H1 (cell line): ENCODE measurements around the gene PLXDC2. TPM values are rescaled to one million over a fixed set of nuclear protein-coding genes. Genes with fewer than 3 reads are reported as not detected.

Experiments
- CTCF ChIA-PET: fragments of 300-600 bp; sonication (Branson Sonifier 250); formaldehyde crosslinking; loops from one replicate; lab custom pipeline; 2021; ENCODE audit not compliant: partially characterized antibody; lab: Charles Lee
- POLR2A ChIA-PET: fragments of 300-600 bp; sonication (Branson Sonifier 250); formaldehyde crosslinking; loops from one replicate; lab custom pipeline; 2021; ENCODE audit warnings: inconsistent platforms; ENCODE audit not compliant: partially characterized antibody; lab: Charles Lee
- DNase-seq, 2 experiments: peaks; one replicate each; pipeline versions ENCODE4 v3.0.0 to v3.0.0-alpha.2; 2010 to 2022; ENCODE audit warnings: low spot score in 2 of 2, low read depth in 1 of 2, mixed read lengths in 1 of 2
- FAIRE-seq: peaks from 2 replicates; lab custom pipeline; 2011; peaks lifted over from hg19 to GRCh38; lab: Jason Lieb, UNC
- H2AFZ ChIP-seq: 2 replicates; pipeline ENCODE4 v1.8.1; 2012; ENCODE audit warnings: low read length, inconsistent platforms
- H2AK5ac ChIP-seq: 2 replicates; pipeline ENCODE4 v1.6.1; 2013; ENCODE audit warnings: low read depth, low read length
- H2BK120ac ChIP-seq: replicated peaks from 2 replicates; pipeline ENCODE3; 2013; ENCODE audit warnings: low read depth, low read length, inconsistent platforms
- H2BK12ac ChIP-seq: 2 replicates; pipeline ENCODE4 v1.6.1; 2013; ENCODE audit warnings: low read depth, low read length
- H2BK15ac ChIP-seq: 2 replicates; pipeline ENCODE4 v1.6.1; 2013; ENCODE audit warnings: low read length
- H2BK20ac ChIP-seq: 2 replicates; pipeline ENCODE4 v1.6.1; 2013; ENCODE audit warnings: low read length
- H2BK5ac ChIP-seq: 2 replicates; pipeline ENCODE4 v1.6.1; 2013; ENCODE audit warnings: low read depth, low read length
- H3K14ac ChIP-seq: 2 replicates; pipeline ENCODE4 v1.6.1; 2013; ENCODE audit warnings: inconsistent platforms; ENCODE audit not compliant: insufficient read length
- H3K18ac ChIP-seq: 2 replicates; pipeline ENCODE4 v1.6.1; 2013; ENCODE audit warnings: low read length; ENCODE audit errors: extremely low read depth
- H3K23ac ChIP-seq: 2 replicates; pipeline ENCODE4 v1.6.1; 2013; ENCODE audit warnings: inconsistent platforms; ENCODE audit not compliant: insufficient read length
- H3K23me2 ChIP-seq: 2 replicates; pipeline ENCODE4 v1.6.1; 2013; ENCODE audit warnings: low read depth, low read length
- H3K27ac ChIP-seq: 2 replicates; pipeline ENCODE4 v1.6.1; 2011; ENCODE audit warnings: low read depth, low read length, inconsistent platforms
- H3K27me3 ChIP-seq, 4 experiments: replicated peaks in 1 of 4; 1 replicate in 1 of 4; 2 replicates in 3 of 4; pipeline versions ENCODE4 v1.6.1 to v1.8.1; 2011 to 2013; ENCODE audit warnings: low read length in 3 of 4, mild to moderate bottlenecking in 3 of 4, inconsistent platforms in 2 of 4, mixed read lengths in 2 of 4, moderate library complexity in 1 of 4; ENCODE audit not compliant: control insufficient read depth in 3 of 4, insufficient read depth in 3 of 4; ENCODE audit errors: extremely low read depth in 1 of 4
- H3K36me3 ChIP-seq, 4 experiments: 2 replicates each; pipeline versions ENCODE4 v1.6.1 to v1.8.1; 2011 to 2013; ENCODE audit warnings: mild to moderate bottlenecking in 4 of 4, low read length in 3 of 4, moderate library complexity in 2 of 4, control low read depth in 1 of 4, inconsistent platforms in 1 of 4; ENCODE audit not compliant: insufficient read depth in 4 of 4, control insufficient read depth in 2 of 4
- H3K4ac ChIP-seq: replicated peaks from 2 replicates; pipeline ENCODE3; 2013; ENCODE audit warnings: low read length, low read depth, mixed read lengths, inconsistent platforms; ENCODE audit not compliant: insufficient read length
- H3K4me1 ChIP-seq, 4 experiments: replicated peaks in 1 of 4; 1 replicate in 1 of 4; 2 replicates in 3 of 4; pipeline versions ENCODE4 v1.6.1 to v1.8.1; 2011 to 2013; ENCODE audit warnings: low read length in 3 of 4, inconsistent platforms in 2 of 4, mixed read lengths in 1 of 4; ENCODE audit not compliant: insufficient read depth in 4 of 4, control insufficient read depth in 3 of 4
- H3K4me2 ChIP-seq, 2 experiments: 2 replicates each; pipeline versions ENCODE4 v1.6.1 to v1.8.1; 2011 to 2013; ENCODE audit warnings: low read depth in 2 of 2, low read length in 2 of 2, control low read depth in 1 of 2, inconsistent platforms in 1 of 2, mild to moderate bottlenecking in 1 of 2; ENCODE audit not compliant: insufficient read depth in 1 of 2
- H3K4me3 ChIP-seq, 4 experiments: fragments of 200-600, 300-600 bp in 1 of 4; sonication (generic), shearing (Covaris generic), sonication (Bioruptor Twin) in 1 of 4; 2 replicates each; pipeline versions ENCODE4 v1.5.1 to v1.8.1; 2011 to 2016; ENCODE audit warnings: low read length in 4 of 4, low read depth in 3 of 4, control low read depth in 2 of 4, inconsistent platforms in 2 of 4, mild to moderate bottlenecking in 2 of 4, mixed read lengths in 1 of 4, moderate library complexity in 1 of 4; ENCODE audit not compliant: insufficient read depth in 2 of 4; ENCODE audit errors: extremely low read depth in 1 of 4
- H3K56ac ChIP-seq: replicated peaks from 2 replicates; pipeline ENCODE3; 2013; ENCODE audit warnings: low read depth, mild to moderate bottlenecking, mixed read lengths, low read length, inconsistent platforms; ENCODE audit not compliant: insufficient read length
- H3K79me1 ChIP-seq: 2 replicates; pipeline ENCODE4 v1.6.1; 2013; ENCODE audit warnings: low read depth, low read length, control low read depth
- H3K79me2 ChIP-seq, 2 experiments: 2 replicates each; pipeline versions ENCODE4 v1.6.1 to v1.8.1; 2012 to 2013; ENCODE audit warnings: low read length in 2 of 2, mild to moderate bottlenecking in 2 of 2, inconsistent platforms in 1 of 2; ENCODE audit not compliant: insufficient read depth in 2 of 2, control insufficient read depth in 1 of 2
- H3K9ac ChIP-seq, 4 experiments: replicated peaks in 1 of 4; 1 replicate in 1 of 4; 2 replicates in 3 of 4; pipeline versions ENCODE4 v1.6.1 to v1.8.1; 2011 to 2013; ENCODE audit warnings: low read depth in 3 of 4, low read length in 3 of 4, control low read depth in 2 of 4, mild to moderate bottlenecking in 2 of 4, moderate library complexity in 2 of 4, inconsistent platforms in 1 of 4; ENCODE audit errors: extremely low read depth in 1 of 4
- H3K9me3 ChIP-seq, 2 experiments: 2 replicates each; pipeline versions ENCODE4 v1.6.1 to v1.8.1; 2012 to 2013; ENCODE audit warnings: mild to moderate bottlenecking in 2 of 2, moderate library complexity in 2 of 2, control low read depth in 1 of 2, inconsistent platforms in 1 of 2, low read depth in 1 of 2, low read length in 1 of 2, mixed read lengths in 1 of 2; ENCODE audit not compliant: insufficient read depth in 2 of 2
- H4K20me1 ChIP-seq, 2 experiments: replicated peaks in 1 of 2; 2 replicates each; pipeline versions ENCODE3 to v1.8.1; 2011 to 2013; ENCODE audit warnings: inconsistent platforms in 2 of 2, low read length in 2 of 2, mild to moderate bottlenecking in 1 of 2; ENCODE audit not compliant: insufficient read depth in 2 of 2, control insufficient read depth in 1 of 2
- H4K5ac ChIP-seq: 2 replicates; pipeline ENCODE4 v1.6.1; 2013; ENCODE audit warnings: low read length, low read depth, mixed read lengths, inconsistent platforms; ENCODE audit not compliant: insufficient read length
- H4K8ac ChIP-seq: 2 replicates; pipeline ENCODE4 v1.8.0; 2013; ENCODE audit warnings: mild to moderate bottlenecking, moderate library complexity, low read length, inconsistent platforms; ENCODE audit not compliant: insufficient read depth; ENCODE audit errors: extremely low read depth
- H4K91ac ChIP-seq: replicated peaks from 2 replicates; pipeline ENCODE3; 2013; ENCODE audit warnings: low read length, mixed read lengths, inconsistent platforms; ENCODE audit not compliant: insufficient read length
- CBX8 ChIP-seq: fragments of 300-800, 300-1000 bp; sonication (generic); IDR thresholded peaks from 2 replicates; pipeline ENCODE4 v1.7.1; 2016; ENCODE audit warnings: low read depth, low read length, borderline replicate concordance
- CEBPB ChIP-seq: IDR thresholded peaks from 2 replicates; pipeline ENCODE4 v1.6.1; 2012; ENCODE audit warnings: low read depth, low read length
- KDM5A ChIP-seq: fragments of 200-600 bp; IDR thresholded peaks from 2 replicates; pipeline ENCODE4 v1.7.1; 2012; ENCODE audit warnings: mild to moderate bottlenecking, low read length, inconsistent platforms, mixed read lengths
- SIRT6 ChIP-seq: IDR thresholded peaks from one replicate; pipeline ENCODE4 v1.7.1; 2012; ENCODE audit warnings: low read length, inconsistent platforms
- WGBS, 2 experiments: shearing (Covaris generic) in 1 of 2; methylation state at CpG; one replicate each; pipeline versions ENCODE4 v1.1.6 to v1.1.7; 2013 to 2015; ENCODE audit warnings: low lambda C conversion rate in 2 of 2, mixed read lengths in 2 of 2, inconsistent platforms in 1 of 2, low coverage in 1 of 2, missing lambda C conversion rate in 1 of 2; ENCODE audit not compliant: insufficient replicate concordance in 2 of 2, insufficient coverage in 1 of 2, insufficient read length in 1 of 2; ENCODE audit errors: extremely low coverage in 1 of 2, missing lambda C conversion rate in 1 of 2; 5-methylcytosine and 5-hydroxymethylcytosine counted together
- polyA plus RNA-seq, 7 experiments: library from polyadenylated mRNA; depleted of rRNA in 3 of 7; stranded (reverse) in 5 of 7; unstranded in 2 of 7; fragments of >200 nt in 5 of 7; fragments of 200-250 nt in 2 of 7; gene quantifications; 1 replicate in 5 of 7; 2 replicates in 1 of 7; 4 replicates in 1 of 7; pipeline versions ENCODE4 v1.2.1 to v1.2.3, GENCODE V29; 2011 to 2013; ENCODE audit warnings: missing spikeins in 2 of 7, mixed read lengths in 2 of 7
- total RNA-seq: library from RNA; stranded (reverse); fragmentation: NEBNext Ultra II Directional; extraction: Animal tissue kit (Norgen Biotek cat#: 25700); gene quantifications from 2 replicates; pipeline ENCODE4 v1.2.1, GENCODE V29; 2021

Gene PLXDC2
- total and polyA plus RNA-seq, 2 of the 8 experiments (the other 6 are each of a cell fraction or from before 2014, with no cell fraction given) = 23.0 to 40.5 TPM

DNA sequence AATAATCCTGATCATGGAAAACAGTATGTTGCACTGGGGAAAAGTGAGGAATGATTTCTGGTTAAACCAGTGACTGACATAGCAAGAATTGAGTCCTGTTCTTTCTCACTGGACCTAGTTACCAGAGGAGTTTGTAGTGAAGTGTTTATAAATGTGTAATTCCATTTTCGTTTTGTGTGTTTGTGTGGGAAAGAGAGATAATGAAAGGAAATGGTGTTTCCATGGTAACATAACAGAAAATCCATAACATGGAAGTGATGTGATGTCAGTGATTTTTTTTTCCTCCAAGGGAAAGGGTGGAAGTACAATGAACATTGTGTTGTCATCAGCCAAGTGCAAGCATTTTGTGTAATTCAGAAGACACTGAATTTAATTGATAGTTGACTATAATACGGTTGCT lies 283.9 kb downstream of the PLXDC2 start:
- FAIRE-seq = no peak
- no peak overlapping the region for H3K27ac ChIP-seq

More for the DNA sequence above, 283.9 kb downstream of the PLXDC2 start:
- no peak overlapping the region for H3K4ac ChIP-seq
- no peaks in the 10 kb centered on the region for H3K36me3 ChIP-seq
- no peak overlapping the region for H2AK5ac ChIP-seq
- H3K14ac ChIP-seq = no peak overlapping the region
- WGBS, 2 experiments = 75 to 100% methylated on average over 1 to 2 of the region's 2 CpGs
- H3K9ac ChIP-seq = no peak overlapping the region
- POLR2A ChIA-PET = no interaction called here
- no peak for DNase-seq
- no peak overlapping the region for H2BK20ac ChIP-seq
- no peaks in the 10 kb centered on the region for H3K79me1 ChIP-seq
- no peak overlapping the region for H3K56ac ChIP-seq
- H4K8ac ChIP-seq = no peak overlapping the region
- no peaks in the 10 kb centered on the region for H3K4me1 ChIP-seq
- no peak overlapping the region for H3K18ac ChIP-seq
- no peak overlapping the region for H3K23ac ChIP-seq
- H3K79me2 ChIP-seq = no peaks in the 10 kb centered on the region
- TF ChIP-seq CBX8 = no peak
- TF ChIP-seq SIRT6 = no peak
- no peak for TF ChIP-seq KDM5A
- TF ChIP-seq CEBPB = no peak
- TF ChIP-seq, all 59 proteins: peak for 0
- no peak overlapping the region for H2BK15ac ChIP-seq
- CTCF ChIA-PET = no interaction called here
- H3K27me3 ChIP-seq = no peaks in the 10 kb centered on the region
- no peaks in the 10 kb centered on the region for H3K9me3 ChIP-seq
- H2BK12ac ChIP-seq = no peak overlapping the region
- H2BK120ac ChIP-seq = no peak overlapping the region
- H2AFZ ChIP-seq = no peak overlapping the region
- no peak overlapping the region for H3K4me2 ChIP-seq
- no peak overlapping the region for H3K4me3 ChIP-seq
- H4K20me1 ChIP-seq = no peaks in the 10 kb centered on the region
- H2BK5ac ChIP-seq = no peak overlapping the region
- no peak overlapping the region for H4K91ac ChIP-seq
- H4K5ac ChIP-seq = no peak overlapping the region
- H3K23me2 ChIP-seq = no peaks in the 10 kb centered on the region; the same call in 1 of the 2 replicates
